Nephron progenitor cell (in vitro differentiated cells): Measurements from ENCODE around the gene PDE7B.
"Not testable (repeated sequence)": the region's sequence is repeated elsewhere in the genome, so short reads cannot be mapped to it uniquely, and the experiment has no call there.

Experiments used
- DNase-seq: peaks from one replicate; pipeline ENCODE4 v3.0.0; 2021
- H3K27ac Mint-ChIP-seq: 2 replicates; pipeline ENCODE4 v1.8.0; 2021; ENCODE audit warnings: mild to moderate bottlenecking, moderate library complexity, mixed read lengths
- H3K27me3 Mint-ChIP-seq: 2 replicates; pipeline ENCODE4 v1.8.0; 2021; ENCODE audit warnings: mild to moderate bottlenecking, low read depth, mixed read lengths; ENCODE audit not compliant: poor library complexity
- H3K36me3 Mint-ChIP-seq: 2 replicates; pipeline ENCODE4 v1.8.0; 2021; ENCODE audit warnings: low read depth, mixed read lengths
- H3K4me1 Mint-ChIP-seq: 2 replicates; pipeline ENCODE4 v1.8.0; 2021; ENCODE audit warnings: mixed read lengths
- H3K4me3 Mint-ChIP-seq: 2 replicates; pipeline ENCODE4 v1.8.0; 2021; ENCODE audit warnings: mild to moderate bottlenecking, moderate library complexity, mixed read lengths
- H3K9me3 Mint-ChIP-seq: 2 replicates; pipeline ENCODE4 v1.8.0; 2021; ENCODE audit warnings: mild to moderate bottlenecking, moderate library complexity, mixed read lengths
- TF ChIP-seq, protein P1 (sequence below): fragments of 200-600 bp; sonication (generic); IDR thresholded peaks from 2 replicates; pipeline ENCODE4 v1.5.0; 2021; ENCODE audit warnings: antibody characterized with exemption

Gene PDE7B

DNA sequence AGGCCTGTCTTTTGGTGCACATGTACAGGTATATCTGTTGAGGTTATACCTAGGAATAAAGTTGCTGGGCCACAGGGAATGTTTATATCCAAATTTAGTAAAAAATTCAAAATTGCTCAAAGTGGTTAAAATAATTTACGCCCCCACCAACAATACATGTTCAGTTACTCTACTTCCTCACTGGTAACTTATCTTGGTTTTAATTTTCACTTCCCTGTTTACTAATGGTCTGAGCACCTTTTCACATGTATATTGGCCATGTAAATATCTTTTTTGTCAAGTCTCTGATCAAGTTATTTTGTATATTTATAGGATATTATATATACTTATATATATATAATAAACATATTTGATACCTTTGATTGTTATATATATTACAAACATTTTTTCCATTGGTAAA lies 9.7 kb downstream of the PDE7B start:
- TF ChIP-seq, protein P1, sequence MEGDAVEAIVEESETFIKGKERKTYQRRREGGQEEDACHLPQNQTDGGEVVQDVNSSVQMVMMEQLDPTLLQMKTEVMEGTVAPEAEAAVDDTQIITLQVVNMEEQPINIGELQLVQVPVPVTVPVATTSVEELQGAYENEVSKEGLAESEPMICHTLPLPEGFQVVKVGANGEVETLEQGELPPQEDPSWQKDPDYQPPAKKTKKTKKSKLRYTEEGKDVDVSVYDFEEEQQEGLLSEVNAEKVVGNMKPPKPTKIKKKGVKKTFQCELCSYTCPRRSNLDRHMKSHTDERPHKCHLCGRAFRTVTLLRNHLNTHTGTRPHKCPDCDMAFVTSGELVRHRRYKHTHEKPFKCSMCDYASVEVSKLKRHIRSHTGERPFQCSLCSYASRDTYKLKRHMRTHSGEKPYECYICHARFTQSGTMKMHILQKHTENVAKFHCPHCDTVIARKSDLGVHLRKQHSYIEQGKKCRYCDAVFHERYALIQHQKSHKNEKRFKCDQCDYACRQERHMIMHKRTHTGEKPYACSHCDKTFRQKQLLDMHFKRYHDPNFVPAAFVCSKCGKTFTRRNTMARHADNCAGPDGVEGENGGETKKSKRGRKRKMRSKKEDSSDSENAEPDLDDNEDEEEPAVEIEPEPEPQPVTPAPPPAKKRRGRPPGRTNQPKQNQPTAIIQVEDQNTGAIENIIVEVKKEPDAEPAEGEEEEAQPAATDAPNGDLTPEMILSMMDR: no peak
- Mint-ChIP-seq H3K9me3 (no peaks in the 10 kb centered on the region), H3K27ac (no peak overlapping the region), H3K36me3 (no peaks in the 10 kb centered on the region), H3K4me1 (peaks cover 4% of the 10 kb centered on the region), H3K27me3 (peaks cover 6% of the 10 kb centered on the region), H3K4me3 (no peak overlapping the region)
- no peak for DNase-seq

DNA sequence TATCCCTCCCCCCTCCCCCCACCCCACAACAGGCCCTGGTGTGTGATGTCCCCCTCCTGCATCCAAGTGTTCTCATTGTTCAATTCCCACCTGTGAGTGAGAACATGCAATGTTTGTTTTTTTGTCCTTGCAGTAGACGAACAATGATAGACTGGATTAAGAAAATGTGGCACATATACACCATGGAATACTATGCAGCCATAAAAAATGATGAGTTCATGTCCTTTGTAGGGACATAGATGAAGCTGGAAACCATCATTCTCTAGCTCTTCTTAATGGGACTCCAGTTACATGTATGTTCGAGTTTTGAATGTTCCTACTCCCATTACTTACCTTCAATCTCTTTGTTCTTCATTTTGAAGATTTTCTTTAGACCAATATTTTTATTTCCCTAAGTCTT lies 13.4 kb downstream of the PDE7B start:
- H3K4me3 Mint-ChIP-seq, DNase-seq, H3K36me3 Mint-ChIP-seq, H3K27me3 Mint-ChIP-seq, H3K9me3 Mint-ChIP-seq, H3K27ac Mint-ChIP-seq, H3K4me1 Mint-ChIP-seq: not testable (repeated sequence)

DNA sequence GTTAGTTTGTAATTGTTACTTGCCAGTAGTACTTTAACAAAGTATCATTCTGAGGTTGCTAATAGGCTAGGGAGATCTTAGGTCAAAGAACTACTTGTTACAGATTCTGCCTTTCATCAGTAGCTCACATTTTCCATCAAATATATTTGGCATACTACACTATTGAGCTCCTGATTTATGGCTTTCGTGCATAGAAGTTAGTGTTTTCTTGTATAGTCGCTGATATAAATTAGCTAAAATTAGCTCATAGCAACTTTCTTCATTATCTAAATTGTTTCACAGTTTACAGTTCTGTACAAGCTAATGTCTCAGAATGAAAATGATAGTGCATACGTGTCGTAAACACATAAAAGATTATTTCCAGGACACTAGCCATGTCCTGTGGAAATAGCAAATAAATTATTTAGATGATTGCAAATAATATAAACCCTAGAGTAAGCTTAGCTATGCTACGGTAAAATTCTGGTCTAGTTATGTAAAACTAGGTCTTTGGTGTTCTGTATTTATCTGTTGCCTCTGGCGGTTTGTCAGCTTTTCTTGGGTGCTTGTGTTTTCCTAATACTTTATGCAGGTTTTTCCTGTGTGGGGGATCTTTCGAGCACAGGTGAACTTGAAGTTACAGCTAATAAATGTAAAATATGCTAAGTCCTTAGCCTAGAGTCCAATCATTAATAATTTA lies 15.1 kb downstream of the PDE7B start:
- Mint-ChIP-seq H3K36me3 (no peaks in the 10 kb centered on the region), H3K4me1 (no peaks in the 10 kb centered on the region), H3K4me3 (no peak overlapping the region), H3K9me3 (no peaks in the 10 kb centered on the region), H3K27ac (no peak overlapping the region), H3K27me3 (no peaks in the 10 kb centered on the region)
- TF ChIP-seq, protein P1: no peak
- no peak for DNase-seq

DNA sequence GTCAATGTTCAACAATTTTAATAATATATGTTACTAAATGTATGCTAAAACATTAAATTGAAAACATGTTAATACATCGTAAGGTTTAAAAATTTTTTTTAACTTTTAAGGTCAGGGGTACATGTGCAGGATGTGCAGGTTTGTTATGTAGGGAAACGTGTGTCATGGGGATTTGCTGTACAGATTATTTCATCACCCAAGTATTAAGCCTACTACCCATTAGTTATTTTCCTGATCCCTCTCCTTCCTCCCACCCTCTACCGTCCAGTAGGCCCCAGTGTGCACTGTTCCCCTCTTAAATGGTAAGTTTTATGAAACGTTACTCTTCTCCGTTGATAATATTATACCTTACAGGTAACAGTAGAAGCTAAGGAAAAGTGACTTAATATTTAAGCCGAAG lies 15.8 kb downstream of the PDE7B start:
- TF ChIP-seq, protein P1: no peak
- Mint-ChIP-seq H3K27ac (no peak overlapping the region), H3K9me3 (no peaks in the 10 kb centered on the region)

DNA sequence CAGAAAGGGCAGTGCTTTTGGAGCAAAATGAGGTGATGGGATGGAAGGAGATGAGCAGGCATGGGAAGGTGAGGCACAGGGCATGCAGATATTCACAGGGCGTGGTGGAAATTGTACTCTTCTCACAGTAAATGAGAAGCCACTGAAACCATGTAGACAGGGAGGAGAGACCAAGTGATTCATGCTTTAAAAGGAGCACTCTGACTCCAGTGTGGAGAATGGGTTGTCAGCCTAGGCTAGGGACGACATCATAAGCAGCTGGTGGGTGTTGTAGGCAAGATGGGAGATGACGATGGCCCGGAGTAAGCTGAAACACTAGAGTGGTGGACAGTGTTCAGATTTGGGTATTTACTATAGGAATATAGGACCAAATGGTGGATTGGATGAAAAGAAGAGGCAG lies 18.4 kb downstream of the PDE7B start:
- no peak overlapping the region for H3K27ac Mint-ChIP-seq
- H3K9me3 Mint-ChIP-seq: no peaks in the 10 kb centered on the region
- H3K4me3 Mint-ChIP-seq: no peak overlapping the region
- DNase-seq: no peak
- H3K4me1 Mint-ChIP-seq: peaks cover 5% of the 10 kb centered on the region
- TF ChIP-seq, protein P1: no peak
- H3K27me3 Mint-ChIP-seq: no peaks in the 10 kb centered on the region
- no peaks in the 10 kb centered on the region for H3K36me3 Mint-ChIP-seq

More for the DNA sequence above, 15.8 kb downstream of the PDE7B start:
- Mint-ChIP-seq H3K27me3 (no peaks in the 10 kb centered on the region), H3K36me3 (no peaks in the 10 kb centered on the region), H3K4me1 (no peaks in the 10 kb centered on the region), H3K4me3 (no peak overlapping the region)
- no peak for DNase-seq

DNA sequence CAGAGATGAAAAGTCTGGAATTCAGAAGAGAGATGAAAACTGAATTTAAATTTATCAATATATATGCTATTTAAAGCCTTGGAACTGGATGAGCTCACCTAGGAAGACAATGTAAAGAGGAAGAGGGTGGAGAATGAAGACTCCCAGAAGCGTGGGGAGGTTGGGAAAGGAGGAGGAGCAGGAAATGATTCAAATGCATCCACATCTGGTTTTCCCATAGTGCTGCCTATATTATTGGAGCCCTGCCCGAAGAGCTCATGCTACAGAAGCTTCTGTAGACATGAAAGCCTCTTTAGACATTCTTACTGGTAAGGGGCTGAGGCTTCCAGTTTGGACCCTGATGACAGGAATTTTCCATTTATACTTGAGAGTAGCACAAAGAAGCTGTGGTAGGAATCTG lies 19.2 kb downstream of the PDE7B start:
- TF ChIP-seq, protein P1: no peak
- Mint-ChIP-seq H3K27me3 (no peaks in the 10 kb centered on the region), H3K4me1 (peaks cover 5% of the 10 kb centered on the region), H3K4me3 (no peak overlapping the region), H3K9me3 (no peaks in the 10 kb centered on the region), H3K36me3 (no peaks in the 10 kb centered on the region), H3K27ac (no peak overlapping the region)
- DNase-seq: no peak
